H1 (cell line): ENCODE results near the gene CCL7. TPM values are rescaled to one million over a fixed set of nuclear protein-coding genes. Genes with fewer than 3 reads are reported as not detected.

Experiments
- ASH2L ChIP-seq: fragments of 200-600, 300-600 bp; sonication (generic); IDR thresholded peaks from one replicate; pipeline ENCODE4 v1.7.1; 2017; ENCODE audit warnings: low read length
- BRCA1 ChIP-seq: IDR thresholded peaks from 2 replicates; pipeline ENCODE4 v1.6.1; 2012; ENCODE audit warnings: low read depth, low read length, improper control_type of control experiment
- CBX5 ChIP-seq: fragments of 300-800, 300-1000 bp; sonication (generic); IDR thresholded peaks from 2 replicates; pipeline ENCODE4 v1.7.1; 2016; ENCODE audit warnings: antibody characterized with exemption, low read length, low read depth
- PHF8 ChIP-seq: fragments of 200-600 bp; sonication (generic); conservative IDR thresholded peaks from 2 replicates; pipeline ENCODE4 v1.7.1; 2012; ENCODE audit warnings: low read depth, mild to moderate bottlenecking, inconsistent platforms, low read length, moderate library complexity
- polyA plus RNA-seq, 7 experiments: library from polyadenylated mRNA; depleted of rRNA in 3 of 7; stranded (reverse) in 5 of 7; unstranded in 2 of 7; fragments of >200 nt in 5 of 7; fragments of 200-250 nt in 2 of 7; gene quantifications; 1 replicate in 5 of 7; 2 replicates in 1 of 7; 4 replicates in 1 of 7; pipeline versions ENCODE4 v1.2.1 to v1.2.3, GENCODE V29; 2011 to 2013; ENCODE audit warnings: missing spikeins in 2 of 7, mixed read lengths in 2 of 7
- total RNA-seq: library from RNA; stranded (reverse); fragmentation: NEBNext Ultra II Directional; extraction: Animal tissue kit (Norgen Biotek cat#: 25700); gene quantifications from 2 replicates; pipeline ENCODE4 v1.2.1, GENCODE V29; 2021
- TF ChIP-seq, protein P1 (sequence below): fragments of 300-600 bp; sonication (generic); IDR thresholded peaks from 2 replicates; pipeline ENCODE4 v1.7.1; 2012; ENCODE audit warnings: low read length, moderate library complexity, mild to moderate bottlenecking, inconsistent platforms; ENCODE audit not compliant: insufficient replicate concordance

CCL7 gene
- total and polyA plus RNA-seq, 2 of the 8 experiments (the other 6 are each of a cell fraction or from before 2014, with no cell fraction given): not detected

DNA sequence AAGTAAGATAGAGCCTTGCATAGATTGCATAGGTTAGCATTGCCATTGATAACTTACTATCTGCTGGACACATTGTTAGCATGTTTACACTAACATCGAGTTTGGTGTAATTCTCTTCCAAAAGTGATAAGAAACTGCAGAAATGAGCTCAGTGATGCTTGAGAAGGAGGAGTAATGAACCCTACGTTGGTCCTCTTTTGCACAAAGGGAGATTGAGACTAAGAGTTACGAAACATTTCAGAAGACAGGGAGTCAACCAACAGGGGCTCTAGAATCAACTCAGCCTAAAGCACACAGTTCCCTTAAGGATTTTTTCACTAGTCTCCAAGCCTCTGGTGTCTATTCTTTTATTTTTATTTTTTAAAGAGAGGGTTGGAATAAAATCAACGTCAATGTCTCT, 6.8 kb downstream of the CCL7 start (continued):
- TF ChIP-seq, protein P1, sequence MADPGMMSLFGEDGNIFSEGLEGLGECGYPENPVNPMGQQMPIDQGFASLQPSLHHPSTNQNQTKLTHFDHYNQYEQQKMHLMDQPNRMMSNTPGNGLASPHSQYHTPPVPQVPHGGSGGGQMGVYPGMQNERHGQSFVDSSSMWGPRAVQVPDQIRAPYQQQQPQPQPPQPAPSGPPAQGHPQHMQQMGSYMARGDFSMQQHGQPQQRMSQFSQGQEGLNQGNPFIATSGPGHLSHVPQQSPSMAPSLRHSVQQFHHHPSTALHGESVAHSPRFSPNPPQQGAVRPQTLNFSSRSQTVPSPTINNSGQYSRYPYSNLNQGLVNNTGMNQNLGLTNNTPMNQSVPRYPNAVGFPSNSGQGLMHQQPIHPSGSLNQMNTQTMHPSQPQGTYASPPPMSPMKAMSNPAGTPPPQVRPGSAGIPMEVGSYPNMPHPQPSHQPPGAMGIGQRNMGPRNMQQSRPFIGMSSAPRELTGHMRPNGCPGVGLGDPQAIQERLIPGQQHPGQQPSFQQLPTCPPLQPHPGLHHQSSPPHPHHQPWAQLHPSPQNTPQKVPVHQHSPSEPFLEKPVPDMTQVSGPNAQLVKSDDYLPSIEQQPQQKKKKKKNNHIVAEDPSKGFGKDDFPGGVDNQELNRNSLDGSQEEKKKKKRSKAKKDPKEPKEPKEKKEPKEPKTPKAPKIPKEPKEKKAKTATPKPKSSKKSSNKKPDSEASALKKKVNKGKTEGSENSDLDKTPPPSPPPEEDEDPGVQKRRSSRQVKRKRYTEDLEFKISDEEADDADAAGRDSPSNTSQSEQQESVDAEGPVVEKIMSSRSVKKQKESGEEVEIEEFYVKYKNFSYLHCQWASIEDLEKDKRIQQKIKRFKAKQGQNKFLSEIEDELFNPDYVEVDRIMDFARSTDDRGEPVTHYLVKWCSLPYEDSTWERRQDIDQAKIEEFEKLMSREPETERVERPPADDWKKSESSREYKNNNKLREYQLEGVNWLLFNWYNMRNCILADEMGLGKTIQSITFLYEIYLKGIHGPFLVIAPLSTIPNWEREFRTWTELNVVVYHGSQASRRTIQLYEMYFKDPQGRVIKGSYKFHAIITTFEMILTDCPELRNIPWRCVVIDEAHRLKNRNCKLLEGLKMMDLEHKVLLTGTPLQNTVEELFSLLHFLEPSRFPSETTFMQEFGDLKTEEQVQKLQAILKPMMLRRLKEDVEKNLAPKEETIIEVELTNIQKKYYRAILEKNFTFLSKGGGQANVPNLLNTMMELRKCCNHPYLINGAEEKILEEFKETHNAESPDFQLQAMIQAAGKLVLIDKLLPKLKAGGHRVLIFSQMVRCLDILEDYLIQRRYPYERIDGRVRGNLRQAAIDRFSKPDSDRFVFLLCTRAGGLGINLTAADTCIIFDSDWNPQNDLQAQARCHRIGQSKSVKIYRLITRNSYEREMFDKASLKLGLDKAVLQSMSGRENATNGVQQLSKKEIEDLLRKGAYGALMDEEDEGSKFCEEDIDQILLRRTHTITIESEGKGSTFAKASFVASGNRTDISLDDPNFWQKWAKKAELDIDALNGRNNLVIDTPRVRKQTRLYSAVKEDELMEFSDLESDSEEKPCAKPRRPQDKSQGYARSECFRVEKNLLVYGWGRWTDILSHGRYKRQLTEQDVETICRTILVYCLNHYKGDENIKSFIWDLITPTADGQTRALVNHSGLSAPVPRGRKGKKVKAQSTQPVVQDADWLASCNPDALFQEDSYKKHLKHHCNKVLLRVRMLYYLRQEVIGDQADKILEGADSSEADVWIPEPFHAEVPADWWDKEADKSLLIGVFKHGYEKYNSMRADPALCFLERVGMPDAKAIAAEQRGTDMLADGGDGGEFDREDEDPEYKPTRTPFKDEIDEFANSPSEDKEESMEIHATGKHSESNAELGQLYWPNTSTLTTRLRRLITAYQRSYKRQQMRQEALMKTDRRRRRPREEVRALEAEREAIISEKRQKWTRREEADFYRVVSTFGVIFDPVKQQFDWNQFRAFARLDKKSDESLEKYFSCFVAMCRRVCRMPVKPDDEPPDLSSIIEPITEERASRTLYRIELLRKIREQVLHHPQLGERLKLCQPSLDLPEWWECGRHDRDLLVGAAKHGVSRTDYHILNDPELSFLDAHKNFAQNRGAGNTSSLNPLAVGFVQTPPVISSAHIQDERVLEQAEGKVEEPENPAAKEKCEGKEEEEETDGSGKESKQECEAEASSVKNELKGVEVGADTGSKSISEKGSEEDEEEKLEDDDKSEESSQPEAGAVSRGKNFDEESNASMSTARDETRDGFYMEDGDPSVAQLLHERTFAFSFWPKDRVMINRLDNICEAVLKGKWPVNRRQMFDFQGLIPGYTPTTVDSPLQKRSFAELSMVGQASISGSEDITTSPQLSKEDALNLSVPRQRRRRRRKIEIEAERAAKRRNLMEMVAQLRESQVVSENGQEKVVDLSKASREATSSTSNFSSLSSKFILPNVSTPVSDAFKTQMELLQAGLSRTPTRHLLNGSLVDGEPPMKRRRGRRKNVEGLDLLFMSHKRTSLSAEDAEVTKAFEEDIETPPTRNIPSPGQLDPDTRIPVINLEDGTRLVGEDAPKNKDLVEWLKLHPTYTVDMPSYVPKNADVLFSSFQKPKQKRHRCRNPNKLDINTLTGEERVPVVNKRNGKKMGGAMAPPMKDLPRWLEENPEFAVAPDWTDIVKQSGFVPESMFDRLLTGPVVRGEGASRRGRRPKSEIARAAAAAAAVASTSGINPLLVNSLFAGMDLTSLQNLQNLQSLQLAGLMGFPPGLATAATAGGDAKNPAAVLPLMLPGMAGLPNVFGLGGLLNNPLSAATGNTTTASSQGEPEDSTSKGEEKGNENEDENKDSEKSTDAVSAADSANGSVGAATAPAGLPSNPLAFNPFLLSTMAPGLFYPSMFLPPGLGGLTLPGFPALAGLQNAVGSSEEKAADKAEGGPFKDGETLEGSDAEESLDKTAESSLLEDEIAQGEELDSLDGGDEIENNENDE: no peak
- TF ChIP-seq BRCA1 (no peak), ASH2L (no peak), PHF8 (no peak), CBX5 (no peak)
